GM06990 (cell line): ENCODE data around the gene SFRP4.

Experiments
- DNase-seq: peaks from one replicate; pipeline ENCODE4 v3.0.0-alpha.2; 2011; ENCODE audit not compliant: insufficient read length; ENCODE audit errors: extremely low read depth
- H3K27me3 ChIP-seq: replicated peaks from 2 replicates; pipeline ENCODE4 v1.6.0; 2011; ENCODE audit warnings: low read length; ENCODE audit not compliant: control insufficient read depth, insufficient read depth
- H3K36me3 ChIP-seq: 2 replicates; pipeline ENCODE4 v1.5.1; 2011; ENCODE audit warnings: low read length; ENCODE audit not compliant: control insufficient read depth, insufficient read depth
- H3K4me3 ChIP-seq: replicated peaks from 2 replicates; pipeline ENCODE4 v1.5.1; 2011; ENCODE audit warnings: low read depth, mild to moderate bottlenecking, control low read depth, low read length
- CTCF ChIP-seq: IDR thresholded peaks from 2 replicates; pipeline ENCODE4 v1.5.1; 2011; ENCODE audit warnings: low read length, control low read depth, mild to moderate bottlenecking, inconsistent platforms; ENCODE audit not compliant: insufficient read depth, poor library complexity, severe bottlenecking

The SFRP4 gene

GRCh38 chr7:37916017-37916672 lies 472 bp downstream of the SFRP4 start:
- Histone ChIP-seq H3K27me3 (no peaks in the 10 kb centered on the region; the same call in 1 of the 2 replicates), H3K36me3 (no peaks in the 10 kb centered on the region), H3K4me3 (peak overlapping the region; percentile 52)
- no peak for TF ChIP-seq CTCF
- peak; percentile 37 for DNase-seq

GRCh38 chr7:37915438-37915837 lies 1.2 kb downstream of the SFRP4 start:
- no peak for TF ChIP-seq CTCF
- no peak for DNase-seq
- no peak overlapping the region for H3K4me3 ChIP-seq

GRCh38 chr7:37912756-37913155 lies 3.9 kb downstream of the SFRP4 start:
- Histone ChIP-seq H3K27me3 (no peaks in the 10 kb centered on the region; the same call in 1 of the 2 replicates), H3K36me3 (no peaks in the 10 kb centered on the region), H3K4me3 (no peak overlapping the region)
- no peak for TF ChIP-seq CTCF
- DNase-seq: no peak

More at GRCh38 chr7:37915438-37915837, 1.2 kb downstream of the SFRP4 start:
- no peaks in the 10 kb centered on the region for H3K36me3 ChIP-seq
- H3K27me3 ChIP-seq: no peaks in the 10 kb centered on the region; the same call in 1 of the 2 replicates

- no peak overlapping the region for H3K4me3 ChIP-seq
- no peaks in the 10 kb centered on the region; the same call in 1 of the 2 replicates for H3K27me3 ChIP-seq
- no peak for TF ChIP-seq CTCF
- H3K36me3 ChIP-seq: no peaks in the 10 kb centered on the region
- no peak for DNase-seq
These were observed 8.3 kb downstream of the SFRP4 start for GRCh38 chr7:37908221-37908788.

- no peak for DNase-seq
- Histone ChIP-seq H3K4me3 (no peak overlapping the region), H3K36me3 (no peaks in the 10 kb centered on the region), H3K27me3 (no peaks in the 10 kb centered on the region; the same call in 1 of the 2 replicates)
- no peak for TF ChIP-seq CTCF
These were observed 14.6 kb downstream of the SFRP4 start for GRCh38 chr7:37901890-37902524.
